Parathyroid adenoma (tissue), 2 donors: Measurements from ENCODE around the gene EBLN2.

ENCODE experiments used
- H2AFZ ChIP-seq: fragments of 300-600 bp; sonication (generic); one replicate; pipeline ENCODE4 v1.7.0; 2017; ENCODE audit warnings: antibody characterized with exemption, mild to moderate bottlenecking
- H3K27ac ChIP-seq: fragments of 300-600 bp; sonication (generic); one replicate; pipeline ENCODE4 v1.7.0; 2017
- H3K27me3 ChIP-seq: fragments of 300-600 bp; sonication (generic); one replicate; pipeline ENCODE4 v1.7.0; 2017; ENCODE audit warnings: low read length; ENCODE audit not compliant: control insufficient read depth, insufficient read depth
- H3K36me3 ChIP-seq: fragments of 300-600 bp; sonication (generic); one replicate; pipeline ENCODE4 v1.7.0; 2017; ENCODE audit warnings: low read length; ENCODE audit not compliant: control insufficient read depth, insufficient read depth
- H3K4me1 ChIP-seq: fragments of 300-600 bp; sonication (generic); one replicate; pipeline ENCODE4 v1.7.0; 2017; ENCODE audit warnings: control low read depth
- H3K4me2 ChIP-seq: fragments of 300-600 bp; sonication (generic); one replicate; pipeline ENCODE4 v1.7.0; 2017; ENCODE audit warnings: low read length
- H3K4me3 ChIP-seq: fragments of 300-600 bp; sonication (generic); one replicate; pipeline ENCODE4 v1.7.0; 2017; ENCODE audit warnings: low read depth, low read length
- H3K79me2 ChIP-seq: fragments of 300-600 bp; sonication (generic); one replicate; pipeline ENCODE4 v1.7.0; 2017; ENCODE audit warnings: control low read depth
- H3K9ac ChIP-seq: fragments of 300-600 bp; sonication (generic); one replicate; pipeline ENCODE4 v1.7.0; 2017; ENCODE audit warnings: mild to moderate bottlenecking
- H3K9me3 ChIP-seq: fragments of 300-600 bp; sonication (generic); one replicate; pipeline ENCODE4 v1.7.0; 2017; ENCODE audit warnings: low read length; ENCODE audit not compliant: control insufficient read depth
- TF ChIP-seq, protein P1 (sequence below): fragments of 300-600 bp; sonication (generic); IDR thresholded peaks from one replicate; pipeline ENCODE4 v1.7.0; 2017; ENCODE audit warnings: antibody characterized with exemption, mild to moderate bottlenecking
- donor health status: primary hyperparathyroidism.

The EBLN2 gene

GRCh38 chr3:73068419-73068818 is 7.0 kb downstream of the EBLN2 start:
- Histone ChIP-seq H3K9me3 (no peaks in the 10 kb centered on the region), H3K9ac (no peak overlapping the region), H3K27ac (no peak overlapping the region), H3K4me2 (no peak overlapping the region), H3K79me2 (no peaks in the 10 kb centered on the region), H3K4me1 (no peaks in the 10 kb centered on the region), H3K4me3 (no peak overlapping the region), H3K27me3 (no peaks in the 10 kb centered on the region), H3K36me3 (no peaks in the 10 kb centered on the region), H2AFZ (no peak overlapping the region)
- TF ChIP-seq, protein P1, sequence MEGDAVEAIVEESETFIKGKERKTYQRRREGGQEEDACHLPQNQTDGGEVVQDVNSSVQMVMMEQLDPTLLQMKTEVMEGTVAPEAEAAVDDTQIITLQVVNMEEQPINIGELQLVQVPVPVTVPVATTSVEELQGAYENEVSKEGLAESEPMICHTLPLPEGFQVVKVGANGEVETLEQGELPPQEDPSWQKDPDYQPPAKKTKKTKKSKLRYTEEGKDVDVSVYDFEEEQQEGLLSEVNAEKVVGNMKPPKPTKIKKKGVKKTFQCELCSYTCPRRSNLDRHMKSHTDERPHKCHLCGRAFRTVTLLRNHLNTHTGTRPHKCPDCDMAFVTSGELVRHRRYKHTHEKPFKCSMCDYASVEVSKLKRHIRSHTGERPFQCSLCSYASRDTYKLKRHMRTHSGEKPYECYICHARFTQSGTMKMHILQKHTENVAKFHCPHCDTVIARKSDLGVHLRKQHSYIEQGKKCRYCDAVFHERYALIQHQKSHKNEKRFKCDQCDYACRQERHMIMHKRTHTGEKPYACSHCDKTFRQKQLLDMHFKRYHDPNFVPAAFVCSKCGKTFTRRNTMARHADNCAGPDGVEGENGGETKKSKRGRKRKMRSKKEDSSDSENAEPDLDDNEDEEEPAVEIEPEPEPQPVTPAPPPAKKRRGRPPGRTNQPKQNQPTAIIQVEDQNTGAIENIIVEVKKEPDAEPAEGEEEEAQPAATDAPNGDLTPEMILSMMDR, result no peak

DNA sequence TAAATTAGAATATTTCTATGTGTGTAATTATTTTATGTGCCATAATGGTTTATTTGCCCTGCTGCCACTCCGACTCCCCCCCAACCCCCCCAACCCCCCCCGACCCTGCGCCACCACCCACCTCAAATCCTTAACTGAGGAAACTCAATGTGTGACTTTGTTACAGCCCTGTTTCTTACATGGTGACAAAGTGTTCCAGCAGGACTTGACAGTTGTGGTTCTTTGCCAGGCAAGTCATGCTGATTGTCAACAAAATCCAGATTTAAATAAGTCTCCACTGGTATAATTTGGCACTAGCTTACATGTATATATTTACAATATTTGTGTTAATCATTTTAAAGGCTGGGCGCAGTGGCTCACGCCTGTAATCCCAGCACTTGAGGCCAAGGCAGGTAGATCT is 7.7 kb downstream of the EBLN2 start:
- H3K79me2 ChIP-seq, result no peaks in the 10 kb centered on the region
- no peak overlapping the region for H3K4me3 ChIP-seq
- H2AFZ ChIP-seq, result no peak overlapping the region
- H3K9me3 ChIP-seq, result no peaks in the 10 kb centered on the region
- TF ChIP-seq, protein P1, result no peak
- no peak overlapping the region for H3K27ac ChIP-seq
- no peak overlapping the region for H3K9ac ChIP-seq
- H3K27me3 ChIP-seq, result no peaks in the 10 kb centered on the region
- no peak overlapping the region for H3K4me2 ChIP-seq
- no peaks in the 10 kb centered on the region for H3K4me1 ChIP-seq
- no peaks in the 10 kb centered on the region for H3K36me3 ChIP-seq

GRCh38 chr3:73069775-73070444 is 8.5 kb downstream of the EBLN2 start:
- H3K4me2 ChIP-seq, result no peak overlapping the region
- H3K27me3 ChIP-seq, result no peaks in the 10 kb centered on the region
- no peaks in the 10 kb centered on the region for H3K79me2 ChIP-seq
- H3K36me3 ChIP-seq, result no peaks in the 10 kb centered on the region
- H2AFZ ChIP-seq, result no peak overlapping the region
- no peak overlapping the region for H3K27ac ChIP-seq
- H3K4me3 ChIP-seq, result no peak overlapping the region
- no peaks in the 10 kb centered on the region for H3K9me3 ChIP-seq
- TF ChIP-seq, protein P1, result no peak
- no peak overlapping the region for H3K9ac ChIP-seq
- no peaks in the 10 kb centered on the region for H3K4me1 ChIP-seq

DNA sequence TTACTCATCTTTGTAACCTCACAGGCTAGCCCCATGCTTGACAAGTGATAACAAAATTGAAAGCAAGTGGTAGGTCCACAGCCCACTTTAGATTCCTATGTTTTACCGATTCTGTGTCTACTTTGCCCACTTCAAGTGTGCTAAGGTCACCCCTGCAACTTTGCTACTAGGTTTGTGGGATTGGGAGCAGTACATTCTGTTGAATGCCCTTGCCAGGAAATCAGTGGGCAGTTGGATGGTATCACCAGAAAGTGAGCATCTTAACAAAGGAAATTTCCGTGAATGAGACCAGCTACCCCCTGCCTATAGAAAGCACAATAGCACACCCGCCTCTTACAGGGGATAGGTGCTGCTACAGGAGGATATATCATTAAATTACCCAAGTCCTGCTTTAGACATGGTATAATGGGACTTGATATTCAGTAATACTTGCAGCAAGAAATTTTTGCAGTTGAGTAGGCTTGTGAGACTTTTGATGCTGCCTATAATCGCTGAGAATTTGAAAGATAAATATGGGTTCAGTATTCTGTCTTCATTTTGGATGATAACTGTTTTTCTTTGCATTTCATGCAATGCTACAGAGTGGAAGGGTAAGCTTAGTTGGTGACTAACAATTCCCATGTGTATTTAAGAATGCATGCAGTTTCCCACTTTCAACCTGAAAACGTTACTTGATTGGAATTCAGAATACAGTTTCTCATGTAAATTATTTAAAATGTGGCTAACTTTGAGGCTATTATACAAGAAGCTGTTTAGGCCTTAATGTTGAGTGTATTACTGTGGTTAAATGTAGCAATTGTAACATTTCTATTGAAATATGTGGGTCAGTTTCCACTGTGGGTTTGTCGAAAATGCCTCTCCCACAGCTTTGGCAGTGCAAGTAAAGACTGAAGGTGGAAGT is 9.5 kb downstream of the EBLN2 start:
- Histone ChIP-seq H3K27me3 (no peaks in the 10 kb centered on the region), H3K79me2 (no peaks in the 10 kb centered on the region), H3K4me3 (no peak overlapping the region), H3K9me3 (no peaks in the 10 kb centered on the region), H3K4me1 (no peaks in the 10 kb centered on the region), H2AFZ (no peak overlapping the region), H3K36me3 (no peaks in the 10 kb centered on the region), H3K4me2 (no peak overlapping the region), H3K27ac (no peak overlapping the region), H3K9ac (no peak overlapping the region)
- TF ChIP-seq, protein P1, result no peak
